Kidney glomerular epithelial cell (primary cell): ENCODE measurements around the gene EFNB3.

Experiments used
- DNase-seq: peaks from one replicate; lab custom pipeline; 2025; lab: John Stamatoyannopoulos, UW

The EFNB3 gene

DNA sequence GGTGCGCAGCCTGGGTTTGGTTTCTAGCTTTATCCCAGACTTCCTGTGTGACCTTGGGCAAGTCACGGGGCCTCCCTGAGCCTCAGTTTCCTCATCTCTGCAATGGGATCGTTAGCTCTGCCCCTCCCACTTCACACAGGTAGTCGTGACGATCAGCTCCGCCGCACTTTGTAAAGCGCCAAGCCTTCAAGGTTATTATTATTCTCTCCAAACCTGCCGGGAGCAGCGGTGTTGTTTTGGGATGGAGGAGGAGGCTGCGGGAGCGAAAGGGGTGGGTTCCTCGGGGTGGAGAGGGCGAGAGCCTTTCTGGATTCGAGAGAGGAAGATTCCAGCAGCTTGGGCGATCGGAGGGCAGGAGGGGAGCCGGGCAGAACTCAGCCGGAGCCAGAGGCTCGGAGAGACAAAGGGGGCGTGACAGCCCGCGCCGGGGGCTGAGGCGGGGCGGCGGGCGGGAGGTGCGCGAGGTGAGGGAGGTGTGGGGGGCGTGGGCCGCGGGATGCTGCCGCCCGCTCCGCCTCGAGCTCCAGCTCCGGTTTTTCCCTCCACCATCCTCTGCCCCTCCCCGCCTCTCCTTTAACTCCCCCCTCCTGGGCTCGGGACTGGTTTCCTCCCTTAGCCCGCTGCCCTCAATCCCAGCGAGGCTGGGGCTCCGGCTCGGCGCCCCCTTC, at the start of gene EFNB3:
EFNB3 (plus strand) TSS at position 602 of the 668 bp plus-strand sequence. CDS start 397 bp downstream, outside the sequence.
- DNase-seq, result peak; percentile 11

- DNase-seq, result no peak
These were observed 49.5 kb upstream of the EFNB3 start for GRCh38 chr17:7655541-7655840.

DNA sequence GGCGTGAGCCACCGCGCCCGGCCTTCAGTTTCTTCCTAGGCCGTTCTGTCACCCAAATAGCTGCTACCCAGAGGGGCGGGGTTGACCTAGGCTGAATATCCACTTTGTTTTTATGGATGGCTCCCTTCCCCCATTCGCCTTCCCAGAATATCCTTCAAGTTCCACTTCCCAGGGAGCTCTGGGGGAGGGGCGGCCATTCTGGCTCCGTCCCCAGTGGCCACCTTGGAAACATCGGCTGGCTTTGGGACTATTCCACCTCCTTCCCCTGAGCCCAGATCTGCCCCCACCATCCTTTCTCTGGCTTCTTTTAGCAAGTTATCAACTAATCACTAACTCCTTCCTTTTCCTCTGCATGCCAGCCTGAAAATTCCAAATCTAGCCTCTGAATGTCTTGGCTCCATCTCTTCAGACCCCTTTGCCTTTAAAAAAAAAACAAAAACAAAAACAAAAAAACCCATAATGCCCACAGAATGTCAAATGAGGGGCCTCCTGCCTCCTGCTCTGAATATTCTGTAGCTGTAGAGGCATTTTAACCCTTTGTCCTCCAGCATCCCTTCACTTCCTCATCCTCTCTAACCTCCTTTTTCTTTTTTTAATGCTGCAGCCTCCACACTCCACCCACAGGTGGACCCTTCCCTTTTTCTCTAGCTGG, 47.9 kb upstream of the EFNB3 start:
- no peak for DNase-seq

GRCh38 chr17:7667656-7668406, 37.2 kb upstream of the EFNB3 start:
- no peak for DNase-seq

GRCh38 chr17:7668482-7668881, 36.5 kb upstream of the EFNB3 start:
- DNase-seq, result no peak

- no peak for DNase-seq
These were observed 31.8 kb upstream of the EFNB3 start for GRCh38 chr17:7673239-7673638.

DNA sequence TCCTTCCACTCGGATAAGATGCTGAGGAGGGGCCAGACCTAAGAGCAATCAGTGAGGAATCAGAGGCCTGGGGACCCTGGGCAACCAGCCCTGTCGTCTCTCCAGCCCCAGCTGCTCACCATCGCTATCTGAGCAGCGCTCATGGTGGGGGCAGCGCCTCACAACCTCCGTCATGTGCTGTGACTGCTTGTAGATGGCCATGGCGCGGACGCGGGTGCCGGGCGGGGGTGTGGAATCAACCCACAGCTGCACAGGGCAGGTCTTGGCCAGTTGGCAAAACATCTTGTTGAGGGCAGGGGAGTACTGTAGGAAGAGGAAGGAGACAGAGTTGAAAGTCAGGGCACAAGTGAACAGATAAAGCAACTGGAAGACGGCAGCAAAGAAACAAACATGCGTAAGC, 30.1 kb upstream of the EFNB3 start:
- no peak for DNase-seq

GRCh38 chr17:7676533-7676932, 28.5 kb upstream of the EFNB3 start:
- DNase-seq, result no peak

- no peak for DNase-seq
These were observed 27.5 kb upstream of the EFNB3 start for GRCh38 chr17:7677388-7678067.

DNA sequence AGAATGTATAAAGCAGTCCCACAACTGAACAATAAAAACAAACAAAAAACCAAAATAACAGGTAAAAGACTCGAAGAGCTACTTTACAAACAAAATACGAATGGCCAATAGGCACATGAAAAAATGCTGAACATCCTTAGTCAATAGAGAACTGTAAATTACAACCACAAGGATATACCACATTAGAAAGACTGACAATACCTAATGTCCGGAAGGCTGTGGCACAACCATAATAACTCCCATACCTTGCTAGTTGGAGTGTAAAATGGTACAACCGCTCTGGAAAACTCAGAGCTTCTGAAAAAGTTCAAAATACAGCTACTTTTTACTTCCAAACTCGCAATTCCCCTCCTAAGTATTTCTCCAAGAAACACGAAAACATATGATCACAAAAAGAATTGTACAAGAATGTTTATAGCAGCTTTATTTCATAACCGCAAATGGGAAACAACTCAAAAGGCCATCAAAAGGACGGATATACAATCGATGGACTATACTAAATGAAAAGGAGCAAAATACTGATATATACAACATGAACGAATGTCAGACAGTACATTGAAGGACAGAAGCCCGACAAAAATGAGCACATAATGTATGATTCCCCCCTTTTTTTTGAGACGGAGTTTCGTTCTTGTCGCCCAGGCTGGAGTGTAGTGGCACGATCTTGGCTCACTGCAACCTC, 20.0 kb upstream of the EFNB3 start:
- no peak for DNase-seq

- no peak for DNase-seq
These were observed 19.3 kb upstream of the EFNB3 start for GRCh38 chr17:7685533-7686221.

DNA sequence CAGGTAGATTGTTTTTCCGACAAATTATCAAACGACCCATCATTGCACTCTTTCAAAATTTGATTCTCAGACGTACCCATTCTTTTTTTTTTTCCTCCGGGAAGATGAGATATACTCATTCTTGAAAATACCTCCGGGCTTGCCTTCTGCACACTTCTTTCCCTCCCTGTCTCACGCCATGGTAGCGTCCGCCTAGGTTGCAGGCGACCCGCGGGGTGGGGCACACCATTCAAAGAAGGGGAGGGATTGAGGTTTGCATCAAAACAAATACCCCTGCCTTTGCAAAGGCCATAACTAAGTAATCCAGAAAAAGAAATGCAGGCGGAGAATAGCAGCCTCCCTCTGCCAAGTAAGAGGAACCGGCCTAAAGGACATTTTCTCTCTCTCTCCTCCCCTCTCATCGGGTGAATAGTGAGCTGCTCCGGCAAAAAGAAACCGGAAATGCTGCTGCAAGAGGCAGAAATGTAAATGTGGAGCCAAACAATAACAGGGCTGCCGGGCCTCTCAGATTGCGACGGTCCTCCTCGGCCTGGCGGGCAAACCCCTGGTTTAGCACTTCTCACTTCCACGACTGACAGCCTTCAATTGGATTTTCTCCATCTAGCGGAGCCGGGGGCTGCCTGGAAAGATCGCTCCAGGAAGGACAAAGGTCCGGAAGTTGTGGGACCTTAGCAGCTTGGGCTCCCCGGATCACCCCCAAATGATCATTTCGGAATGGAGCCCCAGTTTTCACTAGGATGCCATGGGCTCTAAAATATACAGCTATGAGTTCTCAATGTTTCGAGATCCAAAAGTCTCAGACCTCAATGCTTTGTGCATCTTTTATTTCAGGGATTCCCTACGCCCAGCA, 18.6 kb upstream of the EFNB3 start:
- DNase-seq, result peak; percentile 90

GRCh38 chr17:7687072-7687907, 17.7 kb upstream of the EFNB3 start, which contains the start of gene TP53:
TP53 (minus strand) TSS chr17:7687490; CDS start chr17:7676594, 10,896 bp downstream.
- peak; percentile 93 for DNase-seq

GRCh38 chr17:7687908-7688807, 16.8 kb upstream of the EFNB3 start, which contains the start of gene WRAP53:
WRAP53 (plus strand) TSS chr17:7688477; CDS start chr17:7688649, 172 bp downstream.
- DNase-seq, result peak; percentile 99

DNA sequence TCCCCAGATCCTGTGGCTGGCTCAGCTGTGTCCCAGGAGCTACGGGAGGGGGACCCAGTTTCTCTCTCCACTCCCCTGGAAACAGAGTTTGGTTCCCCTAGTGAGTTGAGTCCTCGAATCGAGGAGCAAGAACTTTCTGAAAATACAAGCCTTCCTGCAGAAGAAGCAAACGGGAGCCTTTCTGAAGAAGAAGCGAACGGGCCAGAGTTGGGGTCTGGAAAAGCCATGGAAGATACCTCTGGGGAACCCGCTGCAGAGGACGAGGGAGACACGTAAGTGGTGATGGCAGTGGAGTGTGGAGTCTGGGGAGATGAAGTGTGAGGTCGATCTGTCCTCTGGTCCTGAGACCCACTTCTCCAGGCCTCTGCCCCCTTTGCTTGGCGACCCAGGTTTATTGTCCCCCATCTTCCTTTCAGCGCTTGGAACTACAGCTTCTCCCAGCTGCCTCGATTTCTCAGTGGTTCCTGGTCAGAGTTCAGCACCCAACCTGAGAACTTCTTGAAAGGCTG, 16.1 kb upstream of the EFNB3 start:
- no peak for DNase-seq

- no peak for DNase-seq
These were observed 9.4 kb upstream of the EFNB3 start for GRCh38 chr17:7695586-7695985.

GRCh38 chr17:7697828-7698588, 7.0 kb upstream of the EFNB3 start:
- DNase-seq, result no peak
